ENCODE results near the gene KCNQ4. TPM values are rescaled to one million over a fixed set of nuclear protein-coding genes. Genes with fewer than 3 reads are reported as not detected.
A peak's percentile ranks its signal among the peaks of the same experiment; 100 is the strongest.

The KCNQ4 gene
- total RNA-seq, 1 donor from 2014 or later: 2.2 TPM

GRCh38 chr1:40769815-40770214 is 13.8 kb upstream of the KCNQ4 start:
- peak; percentile 48 for TF ChIP-seq CTCF (conservative IDR thresholded peaks at IDR 0.05; ENCODE audit: low read depth, low read length)
- no peak overlapping the region for H3K4me3 ChIP-seq (ENCODE audit: low read depth, low read length)
- DNase-seq (ENCODE audit: low read depth): no peak

GRCh38 chr1:40770296-40771070 is 13.1 kb upstream of the KCNQ4 start:
- no peak overlapping the region for H3K4me3 ChIP-seq (ENCODE audit: low read depth, low read length)
- DNase-seq (ENCODE audit: low read depth): no peak
- TF ChIP-seq CTCF (conservative IDR thresholded peaks at IDR 0.05; ENCODE audit: low read depth, low read length): peak; percentile 29

- DNase-seq (ENCODE audit: low read depth): no peak
- no peak for TF ChIP-seq CTCF (conservative IDR thresholded peaks at IDR 0.05; ENCODE audit: low read depth, low read length)
- no peak overlapping the region for H3K4me3 ChIP-seq (ENCODE audit: low read depth, low read length)
Observed at GRCh38 chr1:40772146-40772955, 11.2 kb upstream of the KCNQ4 start.

- no peak for TF ChIP-seq CTCF (conservative IDR thresholded peaks at IDR 0.05; ENCODE audit: low read depth, low read length)
- no peak for DNase-seq (ENCODE audit: low read depth)
- no peak overlapping the region for H3K4me3 ChIP-seq (ENCODE audit: low read depth, low read length)
Observed at GRCh38 chr1:40773748-40774265, 9.8 kb upstream of the KCNQ4 start.

- H3K4me3 ChIP-seq (ENCODE audit: low read depth, low read length): no peak overlapping the region
- no peak for DNase-seq (ENCODE audit: low read depth)
- peak; percentile 95 for TF ChIP-seq CTCF (conservative IDR thresholded peaks at IDR 0.05; ENCODE audit: low read depth, low read length)
Observed at GRCh38 chr1:40774266-40774998, 9.2 kb upstream of the KCNQ4 start.

GRCh38 chr1:40776236-40777072 is 7.1 kb upstream of the KCNQ4 start:
- H3K4me3 ChIP-seq (ENCODE audit: low read depth, low read length): no peak overlapping the region
- no peak for TF ChIP-seq CTCF (conservative IDR thresholded peaks at IDR 0.05; ENCODE audit: low read depth, low read length)
- no peak for DNase-seq (ENCODE audit: low read depth)
